ENCODE data around the gene PTPN20.

PTPN20 gene

GRCh38 chr10:47025253-47025539 is 114.0 kb downstream of the PTPN20 start:
- DNase-seq (ENCODE audit: low read depth) = no peak
- no peak for TF ChIP-seq CTCF (conservative IDR thresholded peaks at IDR 0.05; ENCODE audit: control insufficient read depth, insufficient read depth, low read depth, low read length)
- no peak overlapping the region for H3K4me3 ChIP-seq (ENCODE audit: control insufficient read depth, low read depth, low read length)

DNA sequence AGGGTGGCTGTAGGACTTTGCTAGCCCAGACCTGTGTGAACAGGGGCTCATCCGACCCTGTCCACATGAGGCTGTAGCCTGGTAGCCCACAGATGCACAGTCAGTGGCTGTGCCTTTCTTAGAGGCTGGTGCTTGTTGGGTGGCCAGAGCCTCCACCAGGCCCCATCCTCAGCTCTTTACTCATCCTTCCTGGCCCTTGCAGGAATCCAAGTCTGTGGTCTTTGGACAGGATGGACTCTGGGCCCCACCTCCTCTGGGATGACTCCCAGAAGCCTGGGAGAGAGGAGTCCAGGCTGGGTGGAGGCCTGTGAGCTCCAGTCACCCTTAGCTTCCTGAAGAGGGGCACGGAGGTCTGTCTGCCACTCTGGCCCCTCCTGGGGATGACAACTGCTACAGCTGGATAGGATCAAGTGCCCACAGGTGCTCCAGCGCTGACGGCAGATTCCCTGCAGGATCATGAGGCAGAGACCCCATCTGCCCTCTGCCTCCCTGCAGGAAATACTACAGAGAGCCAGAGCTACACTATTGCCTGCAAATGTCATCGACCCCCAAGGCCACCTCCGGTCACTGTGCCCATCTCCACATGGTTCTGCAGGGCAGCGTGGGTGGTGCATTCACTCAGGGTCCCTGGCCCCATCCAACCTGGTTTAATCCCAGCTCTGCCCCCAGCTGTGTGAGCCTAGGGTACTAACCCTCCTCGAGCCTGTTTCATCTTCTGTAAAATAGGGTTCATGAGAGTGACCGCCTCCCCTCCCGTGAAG is 114.5 kb downstream of the PTPN20 start:
- TF ChIP-seq CTCF (conservative IDR thresholded peaks at IDR 0.05; ENCODE audit: control insufficient read depth, insufficient read depth, low read depth, low read length) = no peak
- no peak overlapping the region for H3K4me3 ChIP-seq (ENCODE audit: control insufficient read depth, low read depth, low read length)
- peak; percentile 65 for DNase-seq (ENCODE audit: low read depth)

DNA sequence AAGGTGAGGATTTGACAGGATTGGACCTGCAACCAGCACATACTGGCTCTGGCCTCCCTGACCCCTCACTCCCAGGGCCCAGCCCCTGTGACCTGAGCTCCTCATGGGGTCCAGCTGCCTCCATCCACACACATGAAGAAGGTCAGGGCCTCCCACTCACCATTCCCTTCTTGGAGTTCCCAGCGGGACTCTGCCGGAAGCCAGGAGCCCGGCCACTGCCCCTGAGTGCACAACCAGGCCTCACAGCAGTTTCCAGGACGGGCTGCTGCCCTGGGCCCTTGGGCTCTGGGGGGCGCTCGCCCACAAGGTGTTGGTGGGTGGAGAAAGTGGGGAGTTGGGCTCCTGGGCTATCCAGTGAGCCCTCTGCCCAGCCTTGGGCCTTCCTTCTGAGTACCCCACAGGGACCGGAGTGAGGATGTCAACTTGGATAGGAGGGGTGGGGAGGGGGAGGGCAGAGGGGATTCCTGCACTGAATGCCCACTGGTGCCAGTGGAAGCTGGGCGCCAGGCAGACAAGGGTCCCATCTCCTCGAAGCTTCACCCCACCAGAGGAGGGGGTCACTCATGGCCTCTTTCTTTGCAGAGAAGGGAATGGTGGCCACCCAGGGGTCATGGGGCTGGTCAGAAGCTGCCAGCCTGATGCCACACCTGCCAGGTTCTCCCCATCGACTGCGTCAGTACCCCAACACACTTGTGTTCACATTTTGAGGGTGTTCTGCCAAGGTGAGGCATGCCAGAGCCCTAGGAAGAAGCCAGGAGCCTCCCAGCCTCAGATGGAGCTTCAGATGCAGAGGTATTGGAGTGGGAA is 115.3 kb downstream of the PTPN20 start:
- DNase-seq (ENCODE audit: low read depth) = no peak
- no peak for TF ChIP-seq CTCF (conservative IDR thresholded peaks at IDR 0.05; ENCODE audit: control insufficient read depth, insufficient read depth, low read depth, low read length)
- no peak overlapping the region for H3K4me3 ChIP-seq (ENCODE audit: control insufficient read depth, low read depth, low read length)

DNA sequence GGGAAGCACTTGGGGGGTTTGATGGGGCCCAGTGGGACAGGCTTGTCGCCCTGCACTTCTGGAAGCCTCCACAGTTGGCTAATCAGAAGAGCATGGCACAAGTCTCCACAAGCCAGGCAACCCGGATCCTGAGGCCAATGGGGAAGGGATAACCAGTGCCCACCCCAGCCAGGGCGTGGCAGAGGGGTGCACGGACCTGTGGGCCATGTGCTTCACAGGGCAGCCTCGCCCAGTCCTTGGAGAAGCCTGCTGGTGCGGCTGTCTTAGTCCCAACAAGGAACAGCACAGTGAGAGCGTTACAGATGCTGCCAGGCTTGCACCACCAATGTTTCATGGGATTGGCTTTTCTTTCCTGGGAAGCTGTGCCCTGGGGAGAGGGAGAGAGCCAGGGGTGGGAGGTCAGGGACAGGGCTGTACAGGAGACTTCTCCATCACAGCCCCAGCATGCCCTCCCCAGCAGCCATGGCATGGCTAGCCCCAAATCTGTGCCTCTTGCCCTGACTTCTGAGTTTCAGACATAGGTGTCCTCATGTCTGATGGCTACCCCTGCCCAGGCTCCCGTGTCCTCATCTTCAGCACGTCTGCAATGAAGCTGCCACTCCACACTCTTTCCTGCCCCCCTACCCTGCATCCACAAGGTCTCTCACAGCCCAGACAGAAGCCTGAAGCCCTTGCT is 116.0 kb downstream of the PTPN20 start:
- DNase-seq (ENCODE audit: low read depth) = no peak
- TF ChIP-seq CTCF (conservative IDR thresholded peaks at IDR 0.05; ENCODE audit: control insufficient read depth, insufficient read depth, low read depth, low read length) = no peak
- no peak overlapping the region for H3K4me3 ChIP-seq (ENCODE audit: control insufficient read depth, low read depth, low read length)

- TF ChIP-seq CTCF (conservative IDR thresholded peaks at IDR 0.05; ENCODE audit: control insufficient read depth, insufficient read depth, low read depth, low read length) = no peak
- no peak for DNase-seq (ENCODE audit: low read depth)
- H3K4me3 ChIP-seq (ENCODE audit: control insufficient read depth, low read depth, low read length) = no peak overlapping the region
These were observed 116.6 kb downstream of the PTPN20 start for GRCh38 chr10:47027784-47028260.

GRCh38 chr10:47028466-47028865 is 117.2 kb downstream of the PTPN20 start:
- TF ChIP-seq CTCF (conservative IDR thresholded peaks at IDR 0.05; ENCODE audit: control insufficient read depth, insufficient read depth, low read depth, low read length) = no peak
- no peak for DNase-seq (ENCODE audit: low read depth)
- no peak overlapping the region for H3K4me3 ChIP-seq (ENCODE audit: control insufficient read depth, low read depth, low read length)

Data from fibroblast of mammary gland (primary cell).